HG03066 (cell line): ENCODE results near the gene PLEKHM3.
"Not testable (repeated sequence)": the region's sequence is repeated elsewhere in the genome, so short reads cannot be mapped to it uniquely, and the experiment has no call there.

Experiments
- ATAC-seq: cut with Tn5 transposase; IDR thresholded peaks from one replicate; pipeline ENCODE4 v1.9.1; 2021; ENCODE audit warnings: low read depth; ENCODE audit not compliant: unreplicated experiment

The PLEKHM3 gene

DNA sequence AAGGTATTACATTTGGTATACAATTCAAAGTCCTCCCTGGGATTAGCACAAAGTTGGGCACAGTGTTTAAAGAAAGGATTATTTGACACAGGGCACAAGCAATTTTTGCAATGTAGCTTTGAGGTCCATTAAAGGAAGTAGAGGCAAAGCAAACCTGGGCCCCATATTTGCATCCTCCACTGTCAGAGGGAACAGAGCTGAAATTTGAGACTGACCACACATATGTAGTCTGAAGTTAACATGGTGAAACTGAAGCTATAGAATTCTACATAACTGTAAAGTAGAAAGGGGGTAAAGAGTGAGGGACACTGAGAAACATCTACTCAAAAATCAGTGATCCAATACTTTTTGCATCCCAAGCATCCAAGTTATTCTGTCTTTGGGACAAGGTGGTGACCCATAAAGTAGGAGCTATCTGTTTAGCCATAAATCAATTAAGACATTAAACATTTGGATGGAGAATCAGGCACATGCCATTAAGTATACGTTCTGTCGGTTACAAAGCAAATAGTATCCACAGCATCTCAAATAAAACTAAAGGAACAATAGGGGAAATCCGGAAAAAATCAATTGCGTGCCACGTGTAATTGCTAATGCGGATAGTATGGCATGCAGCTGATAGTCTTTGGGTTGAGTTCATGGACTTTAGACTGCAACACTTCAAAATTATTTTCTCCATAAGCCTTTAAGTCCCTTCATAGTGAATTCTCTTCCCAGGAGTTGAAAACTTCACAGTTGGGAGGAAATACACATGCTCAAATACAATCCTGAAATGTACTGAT, 72.6 kb downstream of the PLEKHM3 start:
- no peak for ATAC-seq

DNA sequence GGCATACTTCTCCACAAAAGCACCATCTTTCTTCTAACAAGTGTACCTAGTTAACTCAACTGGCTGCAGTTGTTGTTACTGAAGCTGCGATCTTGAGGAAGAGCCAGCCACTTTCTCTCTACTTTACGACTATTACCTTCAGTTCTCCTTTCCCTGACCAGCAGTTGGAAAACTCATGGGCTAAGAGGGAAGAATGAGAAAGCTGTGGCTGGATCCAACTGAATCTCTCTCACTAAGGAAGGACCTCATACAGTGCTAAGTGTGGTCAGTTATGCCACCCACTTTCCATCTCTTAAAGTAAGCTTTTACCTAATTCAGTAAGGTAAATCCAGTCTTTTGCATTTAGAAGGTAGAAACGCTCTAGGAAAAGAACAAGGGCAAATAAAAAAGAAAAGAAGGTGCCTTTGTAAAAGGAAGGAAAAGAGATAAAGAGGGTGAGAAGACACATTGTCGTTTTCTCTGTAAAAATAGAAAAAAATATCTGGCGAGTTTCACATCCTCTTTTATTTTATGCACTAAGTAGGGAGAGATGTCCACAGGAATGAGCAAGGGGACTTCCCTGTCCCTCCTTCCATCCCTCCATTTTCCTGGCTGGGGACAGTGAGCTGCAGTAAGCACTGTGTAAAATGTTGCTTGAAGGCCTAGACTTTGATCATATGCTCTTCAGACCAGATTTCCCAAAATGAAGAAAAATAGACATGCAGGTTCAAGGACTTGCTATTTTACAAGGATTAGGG, 73.4 kb downstream of the PLEKHM3 start:
- ATAC-seq: peak; percentile 57

DNA sequence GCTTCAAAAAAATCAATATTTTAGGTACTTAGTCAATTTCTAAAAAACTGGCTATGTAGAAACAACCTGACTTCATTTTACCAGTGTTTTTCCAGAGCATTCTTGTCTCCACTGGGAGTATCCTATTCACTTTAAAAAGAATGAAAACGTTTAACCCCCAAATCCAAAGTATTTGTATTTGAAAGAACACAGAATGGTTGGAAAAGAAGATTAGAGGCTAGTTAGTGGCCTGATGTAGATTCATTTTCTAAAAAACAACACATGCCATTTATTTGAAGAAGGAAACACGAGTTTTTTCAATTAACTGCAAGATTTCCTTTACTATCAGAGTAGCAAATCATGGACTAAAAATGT, 74.6 kb downstream of the PLEKHM3 start:
- no peak for ATAC-seq

DNA sequence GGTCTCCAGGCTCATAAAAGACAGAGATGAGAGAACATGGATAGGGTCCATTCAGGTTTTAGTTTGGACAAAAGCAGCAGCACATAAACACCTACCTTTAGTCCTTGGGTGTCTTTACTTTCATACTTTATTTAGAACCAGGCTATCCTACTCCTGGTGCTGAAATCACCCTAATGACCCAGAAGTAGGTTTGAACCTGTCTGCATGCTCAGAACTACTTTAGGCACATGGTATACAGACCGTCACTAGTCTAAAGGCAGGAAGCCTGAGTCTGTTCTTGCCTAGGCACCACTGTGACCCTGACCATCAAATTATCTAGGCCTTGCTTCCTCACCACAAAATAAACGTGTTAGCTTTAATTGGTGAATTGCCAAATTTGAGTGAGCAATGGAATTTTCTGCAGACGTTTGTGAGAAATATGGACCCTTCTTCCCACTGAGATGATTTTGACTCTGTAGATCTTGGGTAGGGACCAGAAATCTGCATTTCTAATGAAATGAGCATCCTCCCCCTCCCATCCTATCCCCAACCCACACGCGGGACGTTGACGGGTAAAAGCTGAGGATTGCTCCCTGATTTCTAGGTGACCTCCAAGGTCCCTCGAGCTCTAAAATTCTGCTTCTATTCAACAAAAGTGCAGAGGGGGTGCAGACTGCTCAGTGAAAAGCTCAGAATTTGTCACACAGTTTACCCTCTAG, 75.1 kb downstream of the PLEKHM3 start:
- no peak for ATAC-seq

DNA sequence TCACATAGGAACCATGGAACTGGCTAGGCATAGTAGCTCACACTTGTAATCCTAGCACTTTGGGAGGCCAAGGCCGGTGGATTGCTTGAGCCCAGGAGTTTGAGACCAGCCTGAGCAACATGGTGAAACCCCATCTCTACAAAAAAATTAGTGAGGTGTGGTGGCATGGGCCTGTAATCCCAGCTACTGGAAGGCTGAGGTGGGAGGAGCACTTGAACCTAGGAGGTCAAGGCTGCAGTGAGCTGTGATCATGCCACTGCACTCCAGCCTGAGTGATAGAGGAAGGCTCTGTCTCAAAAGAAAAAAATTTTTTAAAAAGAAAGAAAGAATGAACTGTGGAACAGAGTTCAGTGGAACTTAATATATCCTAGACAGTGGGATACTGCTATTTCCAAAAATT, 76.1 kb downstream of the PLEKHM3 start:
- ATAC-seq: not testable (repeated sequence)

DNA sequence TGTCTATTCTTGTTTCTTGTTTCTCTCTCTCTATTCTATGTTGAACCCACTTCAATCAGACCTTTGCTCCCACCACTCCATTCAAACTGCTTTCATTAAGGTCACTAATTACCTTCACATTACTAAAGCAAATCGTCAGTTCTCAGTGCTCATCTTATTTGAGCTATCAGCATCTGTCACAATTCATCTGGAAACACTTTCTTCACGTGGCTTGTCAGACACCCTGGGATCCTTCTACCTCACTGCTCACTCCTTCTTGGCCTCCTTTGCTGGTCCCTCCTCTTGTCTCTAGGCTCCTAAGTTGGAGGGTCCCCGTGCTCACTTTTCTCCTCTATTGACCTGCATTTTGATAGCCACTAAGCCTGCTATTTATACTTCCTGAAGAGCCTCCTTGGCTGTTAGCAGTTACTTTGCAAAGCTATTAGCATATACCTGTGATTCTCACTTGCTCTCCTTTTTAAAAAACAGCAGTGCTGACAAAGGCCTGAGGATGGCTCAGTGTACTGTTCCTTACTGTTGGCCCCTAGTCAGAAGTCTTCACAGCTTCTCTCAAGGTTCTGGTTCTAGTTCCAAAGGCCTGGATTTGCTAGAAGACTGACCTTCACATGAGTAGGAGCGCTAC, 80.2 kb downstream of the PLEKHM3 start:
- no peak for ATAC-seq

DNA sequence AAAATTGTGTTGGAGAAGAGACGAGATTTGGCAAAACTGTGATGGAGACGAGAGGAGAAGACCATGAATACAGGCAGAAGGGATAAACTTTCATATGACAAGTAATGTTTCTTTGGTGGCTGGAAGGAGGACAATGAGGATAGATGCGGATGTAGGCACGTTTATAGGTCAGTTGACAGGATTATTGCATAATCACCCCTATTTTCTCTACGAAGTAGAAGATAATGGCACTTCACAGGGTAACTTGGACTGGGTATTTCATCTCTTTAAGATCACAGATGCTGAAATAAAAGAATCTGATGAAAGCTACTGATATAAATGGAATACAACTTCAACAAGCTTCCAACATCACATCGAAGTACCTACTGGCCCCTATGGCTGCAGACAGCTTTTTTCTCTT, 81.0 kb downstream of the PLEKHM3 start:
- ATAC-seq: no peak

DNA sequence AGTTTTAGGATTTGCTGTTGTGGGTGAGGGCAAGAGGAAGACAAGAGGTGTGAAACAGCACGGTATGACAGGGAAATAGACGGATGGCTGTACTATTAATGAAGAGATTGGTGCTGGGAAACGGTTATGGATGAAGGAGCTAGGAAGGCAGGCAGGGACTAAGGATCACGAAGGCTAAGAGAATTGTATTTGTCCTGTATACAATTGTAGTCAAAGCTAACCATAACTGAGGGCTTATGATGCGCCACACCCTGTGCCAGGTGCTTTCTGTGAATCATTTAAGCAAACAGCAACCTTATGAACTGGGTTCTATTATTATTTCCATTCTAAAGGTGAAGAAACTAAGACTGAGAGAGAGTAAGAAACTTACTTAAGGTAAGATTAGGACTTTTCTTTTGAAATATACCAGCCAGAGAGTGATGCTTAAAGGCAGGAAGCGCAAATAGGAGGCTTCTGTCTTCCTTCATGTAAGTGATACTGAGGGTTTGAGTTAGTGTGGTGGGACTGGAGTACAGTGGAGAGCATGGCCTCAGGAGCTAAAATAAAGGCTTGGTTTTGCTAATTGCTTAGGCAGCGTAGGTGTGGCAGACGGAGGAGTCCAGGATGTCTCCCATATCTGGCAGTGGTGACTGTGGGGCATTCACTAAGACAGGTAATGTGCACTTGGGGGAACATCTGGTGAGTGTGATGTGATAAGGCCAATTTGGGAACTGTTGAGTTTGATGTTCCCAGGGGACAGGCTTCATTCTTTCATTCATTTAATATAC, 85.8 kb downstream of the PLEKHM3 start:
- ATAC-seq: no peak

DNA sequence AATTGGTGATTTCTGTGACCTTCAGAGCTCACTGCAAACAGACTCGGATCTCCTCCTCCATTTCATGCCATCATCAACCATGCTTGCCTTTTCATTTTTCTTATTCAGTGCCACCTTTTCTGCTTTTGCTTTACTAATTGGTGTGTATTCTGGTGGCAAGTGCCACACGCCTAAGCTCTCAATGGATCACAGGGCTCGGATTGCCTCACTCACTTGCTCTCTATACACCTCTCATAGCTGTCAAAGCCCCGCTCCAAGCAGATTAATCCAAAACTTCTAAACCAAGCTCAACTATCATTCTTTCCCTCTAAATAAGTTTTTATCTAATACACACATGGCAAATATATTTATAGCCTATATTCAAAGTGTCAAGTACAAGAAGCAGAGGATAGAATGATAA, 86.4 kb downstream of the PLEKHM3 start:
- no peak for ATAC-seq

DNA sequence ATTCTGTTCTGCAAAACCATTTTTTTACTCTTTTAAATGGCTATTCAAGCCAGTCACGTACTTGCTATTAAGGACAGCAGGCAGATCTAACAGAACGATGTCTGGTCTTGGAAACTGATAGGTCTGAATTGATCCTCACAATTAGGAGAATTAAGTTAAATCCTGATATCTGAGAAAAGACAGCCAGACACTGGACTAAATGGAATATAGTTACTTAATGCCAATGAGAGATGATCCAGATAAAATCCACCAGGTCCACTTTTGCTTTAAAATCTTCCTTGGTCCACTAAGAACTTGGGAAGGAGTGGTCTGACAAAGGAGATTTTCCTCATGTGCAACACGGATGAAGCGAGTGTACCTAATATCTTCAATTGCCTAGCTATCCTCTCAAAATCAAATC, 86.9 kb downstream of the PLEKHM3 start:
- no peak for ATAC-seq

DNA sequence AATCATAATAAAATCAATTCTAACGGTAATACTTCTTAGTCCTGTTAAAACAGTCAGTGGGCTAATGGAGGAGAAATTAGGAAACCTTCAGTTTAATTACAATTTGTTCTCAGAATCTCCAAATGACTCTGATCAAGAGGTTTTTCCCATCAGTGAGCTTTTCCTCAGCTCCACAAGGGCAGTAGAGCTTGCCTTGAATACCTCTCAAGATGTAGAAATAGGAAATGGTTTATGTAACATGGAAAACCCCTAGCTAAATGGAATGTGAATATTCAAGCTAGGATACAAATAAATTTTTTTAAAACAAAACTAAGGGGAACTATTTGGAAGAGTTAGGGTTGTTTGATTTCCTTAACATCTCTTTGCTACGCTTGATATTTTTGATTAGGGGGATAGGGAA, 87.5 kb downstream of the PLEKHM3 start:
- ATAC-seq: no peak

DNA sequence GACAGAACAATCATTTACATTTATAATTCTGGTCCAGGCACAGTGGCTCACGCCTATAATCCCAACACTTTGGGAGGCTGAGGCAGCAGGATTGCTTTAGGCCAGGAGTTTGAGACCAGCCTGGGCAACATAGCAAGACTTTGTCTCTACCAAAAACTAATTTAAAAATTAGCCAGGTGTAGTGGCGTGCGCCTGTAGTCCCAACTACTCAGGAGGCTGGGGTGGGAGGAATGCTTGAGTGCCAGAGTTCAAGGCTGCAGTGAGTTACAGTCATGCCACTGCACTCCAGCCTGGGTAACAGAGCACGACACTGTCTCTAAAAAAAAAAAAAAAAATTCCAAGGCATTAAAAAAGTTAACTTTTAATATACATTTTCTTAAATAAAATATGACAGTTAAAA, 88.1 kb downstream of the PLEKHM3 start:
- no peak for ATAC-seq

DNA sequence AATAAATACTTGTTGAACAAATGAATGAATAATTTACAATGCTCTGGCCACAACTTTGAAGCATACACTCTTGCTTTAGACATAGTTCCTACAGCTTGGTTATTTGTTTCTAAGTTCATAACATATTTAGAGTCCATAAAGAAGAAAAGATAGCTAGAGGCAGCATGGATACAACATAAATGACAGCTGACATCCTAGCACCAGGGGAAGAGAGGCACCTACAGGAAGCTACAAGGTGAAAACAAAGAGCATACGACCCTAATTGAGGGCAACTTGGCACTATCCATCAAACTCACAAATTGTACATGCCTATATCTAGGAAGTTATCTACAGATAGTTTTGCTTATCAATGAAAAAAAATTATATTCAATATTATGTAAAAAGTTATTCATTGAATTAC, 88.9 kb downstream of the PLEKHM3 start:
- ATAC-seq: no peak

DNA sequence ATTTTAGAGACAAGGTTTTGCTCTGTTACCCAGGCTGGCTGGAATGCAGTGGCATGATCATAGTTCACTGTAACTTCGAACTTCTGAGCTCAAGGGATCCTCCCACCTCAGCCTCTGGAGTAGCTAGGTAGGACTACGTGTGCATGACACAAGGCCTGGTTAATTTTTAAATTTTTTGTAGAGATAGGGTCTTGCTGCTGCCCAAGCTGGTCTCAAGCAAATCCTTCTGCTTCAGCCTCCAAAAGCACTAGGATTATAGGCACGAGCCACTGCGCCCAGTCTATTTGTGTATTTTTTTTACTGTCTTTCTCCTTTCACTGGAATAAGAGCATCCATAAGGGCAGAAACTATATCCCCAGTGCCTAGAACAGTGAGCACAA, 89.3 kb downstream of the PLEKHM3 start:
- no peak for ATAC-seq

DNA sequence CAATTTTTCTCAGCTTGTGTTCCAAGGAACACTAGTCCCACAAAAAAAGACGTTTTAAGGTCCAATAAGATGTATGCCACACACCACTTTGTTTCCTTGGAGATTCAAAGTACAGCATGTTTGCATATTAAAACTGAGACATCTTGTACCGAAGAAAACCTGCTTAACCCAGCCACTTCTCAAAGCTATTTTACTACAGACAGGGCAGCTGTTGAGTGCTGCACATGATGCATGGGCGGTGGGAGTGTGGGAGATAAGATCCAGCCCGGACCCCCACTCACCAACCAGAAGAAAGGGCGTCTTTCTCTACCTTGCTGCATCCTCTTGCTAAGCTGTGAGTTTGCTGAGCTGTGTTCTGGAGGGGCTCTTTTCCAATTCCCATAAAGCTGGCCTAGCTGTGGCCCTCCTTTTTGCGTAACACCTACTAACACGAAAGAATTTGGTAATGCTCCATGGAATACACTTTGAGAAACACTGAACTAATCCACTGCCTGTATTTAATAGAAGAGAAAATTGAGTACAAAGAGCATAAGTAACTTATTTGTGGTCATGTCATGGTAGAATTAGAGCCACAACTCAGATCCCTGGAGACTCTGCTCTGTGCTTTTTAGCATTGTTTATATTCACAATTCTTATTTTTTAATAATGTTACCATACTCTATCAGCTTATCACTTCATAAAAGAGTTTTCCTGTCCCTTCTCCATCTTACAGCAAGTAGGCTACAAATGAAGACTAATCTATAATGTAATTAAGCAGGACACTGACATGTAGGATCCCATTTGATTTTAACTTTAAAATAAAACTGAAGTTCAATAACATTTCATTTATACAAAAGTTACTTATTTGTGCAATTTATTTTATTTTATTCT, 90.0 kb downstream of the PLEKHM3 start:
- ATAC-seq: no peak

DNA sequence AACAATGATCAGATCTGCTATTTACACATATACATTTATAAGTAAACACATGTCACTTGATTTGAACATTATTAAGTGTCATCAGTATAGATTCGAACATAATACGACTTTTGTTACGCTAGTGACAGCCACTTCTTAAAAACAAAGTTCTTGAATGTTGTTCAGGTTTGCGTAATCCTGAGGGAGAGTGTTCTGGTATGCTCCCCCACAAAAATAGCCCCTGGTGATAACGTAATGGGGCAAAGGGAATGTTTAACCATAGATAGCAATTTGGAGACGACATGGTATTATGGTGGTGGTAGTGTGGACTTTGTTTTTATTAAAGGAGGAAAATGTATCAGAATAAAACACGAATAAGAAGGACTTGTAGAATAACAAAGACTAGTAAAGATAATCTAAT, 90.6 kb downstream of the PLEKHM3 start:
- ATAC-seq: no peak

DNA sequence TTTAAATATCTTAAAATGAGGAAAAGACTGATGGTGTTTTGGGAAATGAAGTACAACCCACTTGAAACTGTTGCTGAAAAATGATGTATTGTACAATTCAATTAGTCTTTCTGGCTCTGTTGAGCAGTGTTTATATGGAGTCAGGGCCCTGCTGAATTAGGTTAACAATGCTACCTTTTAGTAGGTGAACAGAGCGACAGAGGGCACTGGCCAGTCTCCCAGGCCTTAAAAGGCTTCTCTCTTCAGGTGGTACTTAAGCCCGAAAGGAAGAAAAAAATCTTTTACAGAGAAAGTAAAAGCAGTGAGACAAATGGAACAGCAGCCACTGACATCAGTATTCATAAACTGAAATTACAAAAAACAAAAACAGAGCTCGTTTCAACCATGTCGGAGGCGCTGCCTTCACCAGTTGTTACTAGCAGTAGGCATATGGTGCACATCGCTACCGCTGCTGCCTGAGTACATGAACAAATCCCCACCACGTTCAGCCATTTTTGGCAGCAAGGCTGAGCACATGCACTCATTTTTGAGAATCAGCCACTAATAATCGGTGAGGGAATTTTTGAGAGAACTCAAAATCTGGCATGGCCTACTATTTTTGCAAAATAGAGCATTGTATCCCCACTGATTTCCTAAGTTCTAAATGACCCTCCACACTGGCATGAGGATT, 91.8 kb downstream of the PLEKHM3 start:
- no peak for ATAC-seq

DNA sequence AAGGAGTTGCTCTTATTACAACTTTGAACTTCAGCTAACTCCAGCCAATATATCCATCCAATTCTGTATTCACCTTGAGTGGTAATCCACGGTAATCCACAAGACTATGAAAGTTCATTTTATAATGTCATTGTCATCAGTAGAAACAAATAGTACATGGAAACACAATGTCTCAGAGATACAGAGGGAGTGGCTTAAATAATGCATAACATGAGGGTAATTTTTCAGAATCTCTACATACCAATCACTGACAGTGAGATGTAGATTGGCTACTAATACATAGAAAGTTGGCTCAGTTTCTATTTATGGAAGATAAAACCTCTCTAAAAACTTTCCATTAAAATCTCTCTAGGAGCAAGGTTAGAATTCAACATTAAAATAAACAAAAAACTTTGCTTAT, 93.2 kb downstream of the PLEKHM3 start:
- ATAC-seq: no peak

DNA sequence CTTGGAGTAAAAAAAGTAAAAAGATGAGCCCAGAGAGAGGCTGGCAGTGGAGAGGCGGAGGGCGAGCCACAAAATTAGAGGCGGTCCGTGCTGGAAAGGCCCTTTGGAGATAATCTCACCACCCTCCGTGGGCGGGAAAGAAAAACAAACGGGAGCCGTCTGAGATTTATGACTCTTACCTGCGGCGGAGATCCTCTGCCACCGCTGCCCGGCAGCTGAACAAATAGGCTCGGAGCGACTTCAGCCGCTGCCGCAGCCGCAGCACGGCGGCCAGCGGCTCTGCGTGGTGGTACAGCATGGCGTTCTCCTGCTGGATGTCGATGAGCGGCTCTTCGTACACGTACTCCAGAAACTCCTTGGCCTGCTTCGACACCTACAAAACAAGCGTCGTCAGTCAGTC, 94.6 kb downstream of the PLEKHM3 start:
- ATAC-seq: no peak
